Measurements from ENCODE around the gene AURKB.
A peak's percentile ranks its signal among the peaks of the same experiment; 100 is the strongest.
"Not testable (repeated sequence)": the region's sequence is repeated elsewhere in the genome, so short reads cannot be mapped to it uniquely, and the experiment has no call there.

The AURKB gene

GRCh38 chr17:8187517-8188262 lies 22.7 kb downstream of the AURKB start:
- peaks cover 14% of the 10 kb centered on the region for H3K4me1 Mint-ChIP-seq (ENCODE audit: low read depth)
- no peaks in the 10 kb centered on the region for H3K9me3 Mint-ChIP-seq
- DNase-seq, result peak; percentile 94
- H3K27ac Mint-ChIP-seq, result no peak overlapping the region
- no peak overlapping the region for H3K4me3 Mint-ChIP-seq
- H3K36me3 Mint-ChIP-seq (ENCODE audit: low read depth), result peaks cover 2% of the 10 kb centered on the region
- no peaks in the 10 kb centered on the region for H3K27me3 Mint-ChIP-seq

DNA sequence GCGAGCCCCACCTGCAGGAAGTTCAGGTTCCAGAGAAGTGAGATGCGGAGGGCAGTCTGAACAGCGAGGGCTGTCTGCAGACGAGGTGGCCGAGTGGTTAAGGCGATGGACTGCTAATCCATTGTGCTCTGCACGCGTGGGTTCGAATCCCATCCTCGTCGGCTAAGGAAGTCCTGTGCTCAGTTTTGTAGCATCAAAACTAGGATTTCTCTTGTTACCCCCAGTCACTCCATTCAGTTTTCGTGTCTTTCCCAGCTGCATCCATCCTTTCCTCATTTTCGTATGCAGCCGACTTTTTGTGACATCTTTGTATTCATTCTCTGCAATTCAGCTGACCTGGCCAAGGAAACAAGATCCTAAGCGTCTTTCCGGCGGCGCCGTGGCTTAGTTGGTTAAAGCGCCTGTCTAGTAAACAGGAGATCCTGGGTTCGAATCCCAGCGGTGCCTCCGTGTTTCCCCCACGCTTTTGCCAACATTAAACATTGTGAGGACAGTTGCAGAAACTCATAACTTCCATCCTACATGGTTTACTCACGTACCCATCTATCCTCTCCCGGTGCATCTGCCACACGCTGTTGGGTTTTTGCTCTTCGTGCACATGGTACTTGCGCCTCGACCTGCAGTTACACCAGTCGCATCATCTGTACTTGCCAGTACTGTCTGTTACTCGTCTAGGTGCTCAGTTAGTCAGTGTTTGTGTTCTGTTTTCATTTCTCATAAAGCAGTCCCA lies 23.4 kb downstream of the AURKB start:
- Mint-ChIP-seq H3K4me3 (no peak overlapping the region), H3K27me3 (no peaks in the 10 kb centered on the region), H3K4me1 (ENCODE audit: low read depth) (peaks cover 15% of the 10 kb centered on the region), H3K9me3 (no peaks in the 10 kb centered on the region), H3K27ac (no peak overlapping the region), H3K36me3 (ENCODE audit: low read depth) (peaks cover 2% of the 10 kb centered on the region)
- peak; percentile 99 for DNase-seq

GRCh38 chr17:8186446-8186786 lies 24.0 kb downstream of the AURKB start:
- Mint-ChIP-seq H3K27ac (no peak overlapping the region), H3K27me3 (no peaks in the 10 kb centered on the region), H3K4me3 (no peak overlapping the region), H3K4me1 (ENCODE audit: low read depth) (peaks cover 16% of the 10 kb centered on the region), H3K9me3 (no peaks in the 10 kb centered on the region), H3K36me3 (ENCODE audit: low read depth) (peaks cover 2% of the 10 kb centered on the region)
- DNase-seq, result no peak

DNA sequence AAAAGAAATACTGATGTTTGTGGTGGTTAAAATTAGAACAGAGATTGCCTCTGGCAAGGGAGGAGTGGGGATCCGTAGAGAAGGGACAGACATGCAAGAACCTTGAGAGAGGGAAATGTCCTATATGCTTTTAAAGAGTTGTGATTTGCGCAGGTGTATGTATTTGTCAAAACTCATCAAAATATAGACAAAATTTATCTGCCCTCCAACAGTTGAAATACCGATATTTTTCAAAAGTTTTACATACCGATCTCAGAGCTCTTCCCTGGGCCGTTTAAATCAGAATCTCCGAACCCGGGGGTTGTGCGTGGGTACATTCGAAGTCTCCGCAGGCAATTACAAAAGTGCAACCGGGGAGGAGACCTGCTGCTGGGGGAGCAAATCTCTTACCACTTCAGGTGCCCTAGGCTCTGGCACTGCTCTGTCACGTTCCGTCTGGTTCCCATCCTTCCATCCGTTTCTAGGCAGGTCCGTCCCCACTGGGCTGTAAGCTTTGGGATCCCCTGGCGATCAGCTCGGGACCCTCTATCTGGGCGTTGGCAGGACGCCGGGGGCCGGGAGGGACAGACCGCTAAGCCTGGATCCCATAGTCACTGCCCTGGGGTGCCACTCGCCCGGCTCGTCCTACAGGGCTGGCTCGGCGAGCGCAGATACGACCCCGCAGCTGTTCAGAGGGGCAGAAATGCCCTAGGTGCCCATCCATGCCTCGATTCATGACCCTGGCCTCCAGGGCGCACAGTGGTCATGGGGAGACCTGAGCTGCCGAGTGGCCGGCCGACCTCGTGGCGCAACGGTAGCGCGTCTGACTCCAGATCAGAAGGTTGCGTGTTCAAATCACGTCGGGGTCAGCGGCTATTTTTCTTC lies 24.6 kb downstream of the AURKB start:
- Mint-ChIP-seq H3K9me3 (no peaks in the 10 kb centered on the region), H3K27ac (no peak overlapping the region), H3K36me3 (ENCODE audit: low read depth) (peaks cover 2% of the 10 kb centered on the region), H3K27me3 (no peaks in the 10 kb centered on the region), H3K4me3 (no peak overlapping the region), H3K4me1 (ENCODE audit: low read depth) (peaks cover 14% of the 10 kb centered on the region)
- DNase-seq, result peak; percentile 99

DNA sequence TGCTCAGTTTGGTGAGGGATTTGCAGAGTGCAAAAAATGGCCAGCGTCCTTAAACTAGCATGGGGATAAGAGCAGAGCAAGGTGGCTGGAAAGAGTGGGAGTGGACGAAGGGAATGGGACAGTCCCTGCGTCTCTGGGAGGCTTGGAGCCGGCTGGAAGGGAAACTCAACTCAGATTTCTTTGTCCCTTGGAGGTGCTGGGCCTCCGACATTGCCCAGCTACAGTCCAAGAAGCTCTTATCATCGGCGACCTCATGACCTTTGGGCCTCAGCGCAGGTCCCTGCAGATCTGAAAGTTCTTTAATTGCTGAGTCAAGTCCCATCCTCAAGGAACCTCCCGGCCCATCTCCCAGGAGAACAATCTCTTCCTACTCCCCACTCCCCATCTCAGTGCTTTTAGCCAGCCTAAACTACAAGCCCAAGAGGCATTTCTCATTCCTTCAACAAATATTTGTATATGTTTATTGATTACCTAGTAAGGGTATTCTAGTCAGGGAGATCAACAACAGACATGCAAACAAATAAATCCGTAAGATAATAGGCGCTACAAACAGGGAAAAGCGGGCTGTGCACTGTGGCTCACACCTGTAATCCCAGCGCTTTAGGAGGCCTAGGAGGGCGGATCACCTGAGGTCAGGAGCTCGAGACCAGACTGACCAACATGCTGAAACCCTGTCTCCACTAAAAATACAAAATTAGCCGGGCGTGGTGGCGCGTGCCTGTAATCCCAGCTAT lies 33.2 kb downstream of the AURKB start:
- no peak for DNase-seq
- no peaks in the 10 kb centered on the region for H3K9me3 Mint-ChIP-seq
- H3K27ac Mint-ChIP-seq, result peak overlapping the region; percentile 94
- H3K27me3 Mint-ChIP-seq, result no peaks in the 10 kb centered on the region
- peaks cover 44% of the 10 kb centered on the region for H3K4me1 Mint-ChIP-seq (ENCODE audit: low read depth)
- peaks cover 5% of the 10 kb centered on the region for H3K36me3 Mint-ChIP-seq (ENCODE audit: low read depth)
- peak overlapping the region; percentile 88 for H3K4me3 Mint-ChIP-seq

DNA sequence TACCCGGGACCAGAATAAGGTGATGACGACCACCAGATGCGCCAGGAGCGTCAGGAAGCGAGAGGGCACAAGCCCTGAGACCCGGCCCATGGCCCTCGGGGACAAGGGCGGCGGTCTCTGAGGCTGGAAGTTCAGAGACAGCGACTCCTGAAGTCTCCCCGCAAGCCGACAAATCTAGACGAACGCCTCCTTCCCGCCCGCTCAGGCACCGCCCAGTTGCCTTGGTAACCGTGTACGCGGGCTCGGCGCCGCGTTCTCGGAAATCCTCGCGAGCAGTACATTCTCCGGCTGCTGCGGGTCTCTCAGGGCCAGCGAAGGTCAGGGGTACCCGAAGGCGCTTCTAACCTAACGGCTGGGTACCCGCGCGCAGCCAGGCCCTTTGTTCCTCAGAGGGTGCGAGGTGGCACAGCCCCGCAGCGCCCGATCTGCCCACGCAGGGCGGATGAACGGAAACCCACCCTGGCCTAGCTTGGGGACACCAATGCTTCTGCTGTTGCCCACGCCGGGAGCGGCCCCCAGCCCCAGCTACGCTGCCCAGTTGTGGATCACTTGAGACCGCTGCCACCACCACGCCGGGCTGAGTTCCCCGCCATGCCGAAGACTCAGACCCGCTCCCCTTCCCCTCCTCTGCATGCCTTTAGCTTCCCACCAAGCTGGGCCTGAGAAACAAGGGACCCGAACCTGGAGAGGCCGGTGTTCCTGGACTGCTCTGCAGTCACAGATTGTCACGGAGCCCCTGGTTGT lies 34.0 kb downstream of the AURKB start, which contains the start of gene TMEM107:
Gene TMEM107 (minus strand): TSS at position 184 of the 744 bp plus-strand sequence. CDS start 94 bp downstream, at position 90.
- Mint-ChIP-seq H3K4me1 (ENCODE audit: low read depth) (peaks cover 46% of the 10 kb centered on the region), H3K9me3 (no peaks in the 10 kb centered on the region), H3K27me3 (no peaks in the 10 kb centered on the region), H3K27ac (peak within 1 kb of the TSS; percentile 94), H3K4me3 (peak within 1 kb of the TSS; percentile 88), H3K36me3 (ENCODE audit: low read depth) (peaks cover 5% of the 10 kb centered on the region)
- peak; percentile 89 for DNase-seq

GRCh38 chr17:8175795-8176196 lies 34.6 kb downstream of the AURKB start:
- H3K4me1 Mint-ChIP-seq (ENCODE audit: low read depth), result peaks cover 47% of the 10 kb centered on the region
- DNase-seq, result no peak
- peak overlapping the region; percentile 94 for H3K27ac Mint-ChIP-seq
- H3K9me3 Mint-ChIP-seq, result no peaks in the 10 kb centered on the region
- H3K36me3 Mint-ChIP-seq (ENCODE audit: low read depth), result peaks cover 5% of the 10 kb centered on the region
- H3K27me3 Mint-ChIP-seq, result no peaks in the 10 kb centered on the region
- H3K4me3 Mint-ChIP-seq, result peak overlapping the region; percentile 88

DNA sequence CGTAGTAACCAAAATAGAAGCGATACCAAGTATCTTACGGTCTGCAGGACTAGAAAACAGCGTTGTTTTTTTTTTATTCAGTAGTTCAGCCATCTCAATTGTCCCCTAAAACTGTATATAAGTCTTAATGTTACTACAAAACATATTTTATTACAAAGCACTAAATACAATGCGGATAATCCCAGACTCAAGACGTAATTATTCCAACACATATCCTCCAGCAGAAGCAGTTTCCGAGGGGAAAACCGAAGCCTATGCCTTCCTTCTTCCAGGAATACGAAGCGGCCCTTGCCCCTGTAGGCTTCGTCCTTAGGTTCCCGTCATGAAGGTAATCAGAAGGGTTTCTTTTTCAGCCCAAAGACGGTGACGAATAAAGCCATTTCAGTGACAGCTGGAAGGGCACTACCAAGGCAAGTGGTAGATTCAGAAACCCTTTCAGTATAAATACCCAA lies 36.5 kb downstream of the AURKB start:
- H3K9me3 Mint-ChIP-seq, result no peaks in the 10 kb centered on the region

DNA sequence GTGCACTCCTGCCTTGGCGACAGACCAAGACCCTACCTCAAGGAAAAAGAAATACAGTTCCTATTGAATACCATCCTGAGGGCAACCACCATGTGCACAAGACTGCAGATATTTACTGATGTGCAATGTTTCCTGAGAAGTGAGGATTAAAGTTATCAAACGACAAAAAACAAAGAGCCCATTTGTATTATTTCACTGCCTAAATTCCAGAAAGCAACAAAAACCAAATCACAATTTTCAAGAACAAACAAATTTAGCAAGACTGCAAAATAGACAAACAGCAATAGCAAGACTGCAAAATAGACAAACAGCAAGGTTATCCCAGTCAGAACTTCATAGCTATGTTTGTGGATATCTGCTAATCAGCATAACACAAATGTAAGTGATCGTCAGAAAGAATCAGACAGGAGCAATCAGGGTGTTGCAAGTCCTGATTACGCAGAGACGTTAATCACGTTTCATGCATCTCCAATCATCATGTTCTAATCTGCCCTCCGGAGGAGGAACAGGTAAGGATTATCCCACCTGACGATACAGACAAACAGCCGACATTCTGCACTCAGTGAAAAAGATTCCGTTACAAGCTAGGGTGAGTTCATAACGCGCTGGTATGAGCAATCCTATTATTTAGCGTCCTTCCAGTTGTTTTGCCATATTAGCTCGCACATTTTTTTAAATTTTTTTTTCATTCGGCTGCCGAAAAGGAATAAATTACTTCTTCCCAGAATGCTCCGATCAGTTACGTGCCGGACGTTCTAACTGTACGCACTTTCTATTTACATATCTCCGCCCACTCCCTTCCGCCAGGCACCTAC lies 37.1 kb downstream of the AURKB start:
- H3K4me1 Mint-ChIP-seq (ENCODE audit: low read depth), result peaks cover 47% of the 10 kb centered on the region

More for the DNA sequence above, 36.5 kb downstream of the AURKB start:
- peaks cover 47% of the 10 kb centered on the region for H3K4me1 Mint-ChIP-seq (ENCODE audit: low read depth)
- H3K27ac Mint-ChIP-seq, result peak overlapping the region; percentile 100
- peak overlapping the region; percentile 78 for H3K4me3 Mint-ChIP-seq
- DNase-seq, result no peak
- peaks cover 5% of the 10 kb centered on the region for H3K36me3 Mint-ChIP-seq (ENCODE audit: low read depth)
- no peaks in the 10 kb centered on the region for H3K27me3 Mint-ChIP-seq

DNA sequence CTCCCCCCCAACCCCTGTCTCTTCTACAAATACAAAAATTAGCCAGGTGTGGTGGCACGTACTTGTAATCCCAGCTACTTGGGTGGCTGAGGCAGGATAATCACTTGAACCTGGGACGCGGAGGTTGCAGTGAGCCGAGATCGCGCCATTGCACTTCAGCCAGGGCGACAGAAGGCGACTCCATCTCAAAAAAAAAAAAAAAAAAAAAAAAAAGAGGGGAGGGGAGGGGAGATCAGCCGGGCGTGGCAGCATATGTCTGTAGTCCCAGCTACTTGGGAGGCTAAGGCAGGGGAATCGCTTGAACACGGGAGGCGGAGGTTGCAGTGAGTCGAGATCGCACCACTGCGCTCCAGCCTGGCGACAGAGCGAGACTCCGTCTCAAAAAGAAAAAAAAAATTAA lies 40.2 kb downstream of the AURKB start:
- not testable (repeated sequence) for H3K4me3 Mint-ChIP-seq; H3K36me3 Mint-ChIP-seq (ENCODE audit: low read depth); H3K27ac Mint-ChIP-seq; H3K27me3 Mint-ChIP-seq; H3K9me3 Mint-ChIP-seq; DNase-seq
- peaks cover 32% of the 10 kb centered on the region for H3K4me1 Mint-ChIP-seq (ENCODE audit: low read depth)

More for the DNA sequence above, 37.1 kb downstream of the AURKB start:
- peak overlapping the region; percentile 78 for H3K4me3 Mint-ChIP-seq
- peak; percentile 68 for DNase-seq
- no peaks in the 10 kb centered on the region for H3K9me3 Mint-ChIP-seq
- no peaks in the 10 kb centered on the region for H3K27me3 Mint-ChIP-seq
- H3K36me3 Mint-ChIP-seq (ENCODE audit: low read depth), result peaks cover 5% of the 10 kb centered on the region
- peak overlapping the region; percentile 100 for H3K27ac Mint-ChIP-seq

DNA sequence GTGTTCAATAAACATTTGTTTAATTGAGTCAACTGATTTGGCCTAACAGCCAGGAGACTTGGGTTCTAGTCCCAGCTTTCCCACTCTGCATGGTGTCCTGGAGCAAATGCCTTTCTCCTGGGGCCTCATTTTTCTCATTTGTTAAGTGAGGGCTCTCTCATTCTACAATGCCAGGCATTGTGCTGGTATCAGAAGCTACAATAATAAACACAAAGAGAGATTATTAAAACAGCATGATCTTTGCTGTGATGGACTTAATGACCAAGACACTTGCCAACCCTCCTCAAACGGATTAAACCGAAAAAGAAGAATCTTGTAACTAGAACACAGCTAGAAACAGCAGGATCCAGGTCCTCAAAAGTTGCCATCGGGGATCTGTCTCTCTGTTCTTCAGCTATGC lies 42.8 kb downstream of the AURKB start:
- no peaks in the 10 kb centered on the region for H3K27me3 Mint-ChIP-seq
- peaks cover 34% of the 10 kb centered on the region for H3K4me1 Mint-ChIP-seq (ENCODE audit: low read depth)
- H3K27ac Mint-ChIP-seq, result no peak overlapping the region
- H3K4me3 Mint-ChIP-seq, result no peak overlapping the region
- H3K9me3 Mint-ChIP-seq, result no peaks in the 10 kb centered on the region
- H3K36me3 Mint-ChIP-seq (ENCODE audit: low read depth), result no peaks in the 10 kb centered on the region
- DNase-seq, result no peak

GRCh38 chr17:8166731-8167130 lies 43.6 kb downstream of the AURKB start:
- H3K36me3 Mint-ChIP-seq (ENCODE audit: low read depth), result peaks cover 3% of the 10 kb centered on the region
- no peak overlapping the region for H3K4me3 Mint-ChIP-seq
- no peak overlapping the region for H3K27ac Mint-ChIP-seq
- no peaks in the 10 kb centered on the region for H3K9me3 Mint-ChIP-seq
- no peaks in the 10 kb centered on the region for H3K27me3 Mint-ChIP-seq
- peaks cover 33% of the 10 kb centered on the region for H3K4me1 Mint-ChIP-seq (ENCODE audit: low read depth)
- DNase-seq, result no peak

GRCh38 chr17:8164815-8165131 lies 45.6 kb downstream of the AURKB start:
- peaks cover 22% of the 10 kb centered on the region for H3K36me3 Mint-ChIP-seq (ENCODE audit: low read depth)
- H3K27ac Mint-ChIP-seq, result peak overlapping the region; percentile 98
- peak; percentile 44 for DNase-seq
- peaks cover 47% of the 10 kb centered on the region for H3K4me1 Mint-ChIP-seq (ENCODE audit: low read depth)
- H3K4me3 Mint-ChIP-seq, result peak overlapping the region; percentile 82
- no peaks in the 10 kb centered on the region for H3K9me3 Mint-ChIP-seq
- H3K27me3 Mint-ChIP-seq, result no peaks in the 10 kb centered on the region
